Astrocyte of the cerebellum (primary cell): Measurements from ENCODE around the gene EMSY.

Source experiments
- DNase-seq: peaks from one replicate; pipeline ENCODE4 v3.0.0-alpha.2; 2011; ENCODE audit warnings: low read depth
- H3K4me3 ChIP-seq: 2 replicates; pipeline ENCODE4 v1.5.1; 2011; ENCODE audit warnings: mild to moderate bottlenecking, low read depth, low read length, moderate library complexity
- in situ Hi-C: cut with HindIII; loops from 2 replicates; pipeline ENCODE4 v1.10.0; 2017; ENCODE audit warnings: low sequenced_read_pairs
- TF ChIP-seq, protein P1 (sequence below): IDR thresholded peaks from 2 replicates; pipeline ENCODE4 v1.5.1; 2012; ENCODE audit warnings: low read length, low read depth, moderate library complexity, mild to moderate bottlenecking; ENCODE audit errors: missing control alignments

The EMSY gene

DNA sequence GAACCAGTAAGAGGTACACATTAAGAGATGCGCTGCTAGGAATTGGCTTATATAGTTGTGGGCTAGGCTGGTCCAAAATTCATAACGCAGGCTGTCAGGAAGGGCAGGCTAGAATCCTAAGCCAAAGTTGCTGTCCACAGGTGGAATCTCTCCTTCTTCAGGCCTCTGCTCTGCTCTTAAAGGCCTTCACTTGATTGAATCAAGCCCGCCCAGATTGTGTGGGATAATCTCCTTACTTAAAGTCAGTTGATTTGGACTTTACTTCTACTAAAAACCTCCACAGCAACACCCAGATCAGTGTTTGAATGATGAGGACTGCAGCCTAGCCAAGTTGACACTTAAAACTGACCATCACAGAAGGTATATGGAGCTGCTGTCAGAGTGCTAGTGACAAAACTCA is 156.9 kb downstream of the EMSY start:
- DNase-seq: no peak
- no peak overlapping the region for H3K4me3 ChIP-seq
- in situ Hi-C loops: no loop called here
- TF ChIP-seq, protein P1, sequence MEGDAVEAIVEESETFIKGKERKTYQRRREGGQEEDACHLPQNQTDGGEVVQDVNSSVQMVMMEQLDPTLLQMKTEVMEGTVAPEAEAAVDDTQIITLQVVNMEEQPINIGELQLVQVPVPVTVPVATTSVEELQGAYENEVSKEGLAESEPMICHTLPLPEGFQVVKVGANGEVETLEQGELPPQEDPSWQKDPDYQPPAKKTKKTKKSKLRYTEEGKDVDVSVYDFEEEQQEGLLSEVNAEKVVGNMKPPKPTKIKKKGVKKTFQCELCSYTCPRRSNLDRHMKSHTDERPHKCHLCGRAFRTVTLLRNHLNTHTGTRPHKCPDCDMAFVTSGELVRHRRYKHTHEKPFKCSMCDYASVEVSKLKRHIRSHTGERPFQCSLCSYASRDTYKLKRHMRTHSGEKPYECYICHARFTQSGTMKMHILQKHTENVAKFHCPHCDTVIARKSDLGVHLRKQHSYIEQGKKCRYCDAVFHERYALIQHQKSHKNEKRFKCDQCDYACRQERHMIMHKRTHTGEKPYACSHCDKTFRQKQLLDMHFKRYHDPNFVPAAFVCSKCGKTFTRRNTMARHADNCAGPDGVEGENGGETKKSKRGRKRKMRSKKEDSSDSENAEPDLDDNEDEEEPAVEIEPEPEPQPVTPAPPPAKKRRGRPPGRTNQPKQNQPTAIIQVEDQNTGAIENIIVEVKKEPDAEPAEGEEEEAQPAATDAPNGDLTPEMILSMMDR: no peak

DNA sequence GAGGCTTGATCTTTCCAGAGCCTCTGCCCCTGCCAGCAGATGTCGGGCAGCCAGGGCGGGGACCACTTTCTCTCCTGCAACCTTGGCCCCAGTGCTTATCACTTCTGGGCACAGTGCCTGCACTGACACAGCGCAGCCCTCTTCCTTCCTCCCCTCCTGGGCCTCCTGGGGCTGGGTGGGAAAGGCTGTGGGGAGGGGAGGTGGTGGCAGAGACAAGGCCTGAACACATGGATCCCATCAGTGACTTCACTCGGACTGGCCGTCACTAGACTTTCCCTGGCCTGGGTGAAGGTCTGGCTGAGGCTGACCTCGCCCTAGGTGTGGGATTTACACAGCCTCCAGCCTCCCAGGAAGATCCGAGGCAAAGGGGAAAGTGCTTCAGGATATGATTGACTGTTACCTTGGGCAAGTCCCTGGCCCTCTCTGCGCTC is 157.6 kb downstream of the EMSY start:
- DNase-seq: no peak
- no peak overlapping the region for H3K4me3 ChIP-seq
- in situ Hi-C loops: no loop called here
- TF ChIP-seq, protein P1: no peak
